HCT116 (cell line): ENCODE results near the gene TOP1. TPM values are rescaled to one million over a fixed set of nuclear protein-coding genes. Genes with fewer than 3 reads are reported as not detected.

Source experiments
- ATAC-seq: fragments of 200-7000 bp; cut with Tn5 transposase; 2 replicates; pipeline ENCODE4 v1.9.1; 2020; ENCODE audit warnings: mild to moderate bottlenecking, moderate library complexity
- BruUV-seq: library from RNA; stranded (reverse); fragments of 400-500 nt; replicated peaks from 2 replicates; lab custom pipeline; 2021; lab: Mats Ljungman, UMichigan
- CTCF ChIA-PET: fragments of 300-600 bp; sonication (Branson Sonifier 250); formaldehyde crosslinking; loops from one replicate; lab custom pipeline; 2021; ENCODE audit warnings: antibody characterized with exemption; lab: Charles Lee
- POLR2A ChIA-PET: fragments of 300-600, 350-600 bp; sonication (Branson Sonifier 250); formaldehyde crosslinking; loops from one replicate; lab custom pipeline; 2021; ENCODE audit warnings: antibody characterized with exemption; lab: Charles Lee
- RAD21 ChIA-PET, 2 experiments: fragments of 300-600 bp; sonication (Branson Sonifier 250); formaldehyde crosslinking; loops; one replicate each; lab custom pipeline; 2023; ENCODE audit warnings: low total read pairs in 2 of 2; ENCODE audit not compliant: uncharacterized antibody in 2 of 2, unreplicated experiment in 2 of 2, low non-redundant PET in 1 of 2; lab: Charles Lee
- DNase-seq: peaks from one replicate; pipeline ENCODE4 v3.0.0-alpha.2; 2010; ENCODE audit warnings: low read depth, low spot score
- H2AFZ ChIP-seq: fragments of 200-600 bp; shearing (Covaris generic), sonication (generic); 2 replicates; pipeline ENCODE4 v1.6.1; 2017; ENCODE audit warnings: low read depth, mixed run types, mixed read lengths, antibody characterized with exemption, low read length; ENCODE audit not compliant: poor library complexity, severe bottlenecking
- H3K27ac ChIP-seq: 2 replicates; pipeline ENCODE4 v1.5.1; 2012; ENCODE audit warnings: low read depth, low read length
- H3K27me3 ChIP-seq: fragments of 200-600 bp; sonication (generic); 2 replicates; pipeline ENCODE4 v1.6.1; 2016; ENCODE audit warnings: mixed run types, low read length, mixed read lengths; ENCODE audit not compliant: insufficient read depth
- H3K36me3 ChIP-seq, 2 experiments: fragments of 200-500 bp in 1 of 2; fragments of 200-600 bp in 1 of 2; sonication (Bioruptor generic) in 1 of 2; sonication (generic) in 1 of 2; 2 replicates each; pipeline versions ENCODE4 v1.5.1 to v1.6.1; 2014 to 2016; ENCODE audit warnings: low read length in 2 of 2, inconsistent platforms in 1 of 2, mixed read lengths in 1 of 2, mixed run types in 1 of 2; ENCODE audit not compliant: insufficient read depth in 2 of 2, control insufficient read depth in 1 of 2
- H3K4me1 ChIP-seq, 2 experiments: fragments of 200-600 bp in 1 of 2; sonication (generic) in 1 of 2; 2 replicates each; pipeline versions ENCODE4 v1.5.1 to v1.6.1; 2012 to 2017; ENCODE audit warnings: low read length in 2 of 2, inconsistent platforms in 1 of 2, mild to moderate bottlenecking in 1 of 2, mixed read lengths in 1 of 2, mixed run types in 1 of 2, moderate library complexity in 1 of 2; ENCODE audit not compliant: insufficient read depth in 2 of 2, control insufficient read depth in 1 of 2
- H3K4me2 ChIP-seq: fragments of 200-600 bp; sonication (generic); 2 replicates; pipeline ENCODE4 v1.6.1; 2017; ENCODE audit warnings: mixed run types, low read length, mixed read lengths
- H3K4me3 ChIP-seq, 2 experiments: fragments of 200-600 bp in 1 of 2; sonication (generic) in 1 of 2; replicated peaks in 1 of 2; 2 replicates each; pipeline ENCODE4 v1.5.1; 2011 to 2016; ENCODE audit warnings: low read length in 2 of 2, control low read depth in 1 of 2, low read depth in 1 of 2, mild to moderate bottlenecking in 1 of 2, mixed read lengths in 1 of 2, mixed run types in 1 of 2
- H3K79me2 ChIP-seq: fragments of 200-600 bp; sonication (generic); 2 replicates; pipeline ENCODE4 v1.6.1; 2017; ENCODE audit warnings: mild to moderate bottlenecking, mixed run types, low read length, moderate library complexity, mixed read lengths; ENCODE audit not compliant: insufficient read depth
- H3K9ac ChIP-seq: fragments of 200-600 bp; sonication (generic); 2 replicates; pipeline ENCODE4 v1.6.1; 2016; ENCODE audit warnings: low read length, mixed read lengths
- H3K9me2 ChIP-seq: fragments of 200-600 bp; sonication (generic), shearing (Covaris generic); 2 replicates; pipeline ENCODE4 v1.6.1; 2017; ENCODE audit warnings: mixed run types, mild to moderate bottlenecking, moderate library complexity; ENCODE audit not compliant: insufficient read depth
- H3K9me3 ChIP-seq, 2 experiments: fragments of 200-500 bp in 1 of 2; fragments of 200-600 bp in 1 of 2; sonication (Bioruptor generic) in 1 of 2; sonication (generic) in 1 of 2; 2 replicates each; pipeline ENCODE4 v1.6.1; 2014 to 2017; ENCODE audit warnings: low read length in 2 of 2, mixed read lengths in 2 of 2, inconsistent platforms in 1 of 2, low read depth in 1 of 2, mild to moderate bottlenecking in 1 of 2, mixed run types in 1 of 2, moderate library complexity in 1 of 2; ENCODE audit not compliant: control insufficient read depth in 1 of 2, insufficient read depth in 1 of 2
- H4K20me1 ChIP-seq: fragments of 200-600 bp; sonication (generic), shearing (Covaris generic); 2 replicates; pipeline ENCODE4 v1.6.1; 2017; ENCODE audit warnings: mixed run types, mild to moderate bottlenecking, moderate library complexity; ENCODE audit not compliant: insufficient read depth
- CBX3 ChIP-seq: IDR thresholded peaks from 2 replicates; pipeline ENCODE4 v1.6.1; 2012; ENCODE audit warnings: low read depth
- CEBPB ChIP-seq: IDR thresholded peaks from 2 replicates; pipeline ENCODE4 v1.6.1; 2012; ENCODE audit warnings: low read depth
- CTCF ChIP-seq, 3 experiments: fragments of 200-600 bp in 1 of 3; sonication (generic) in 1 of 3; IDR thresholded peaks in 2 of 3; conservative IDR thresholded peaks in 1 of 3; 2 replicates each; pipeline ENCODE4 v1.5.1; 2012 to 2017; ENCODE audit warnings: low read depth in 2 of 3, low read length in 2 of 3, antibody characterized with exemption in 1 of 3, borderline replicate concordance in 1 of 3, control low read depth in 1 of 3, mild to moderate bottlenecking in 1 of 3, mixed read lengths in 1 of 3, mixed run types in 1 of 3, moderate library complexity in 1 of 3; ENCODE audit not compliant: insufficient read depth in 1 of 3
- ELF1 ChIP-seq: IDR thresholded peaks from 2 replicates; pipeline ENCODE4 v1.6.1; 2012; ENCODE audit warnings: low read depth, borderline replicate concordance
- EZH2phosphoT487 ChIP-seq: fragments of 200-600 bp; IDR thresholded peaks from 2 replicates; pipeline ENCODE4 v1.6.1; 2018; ENCODE audit warnings: antibody characterized with exemption, borderline replicate concordance
- FOSL1 ChIP-seq: IDR thresholded peaks from 2 replicates; pipeline ENCODE4 v1.6.1; 2012; ENCODE audit warnings: low read depth
- JUND ChIP-seq: IDR thresholded peaks from 2 replicates; pipeline ENCODE4 v1.6.1; 2012
- MAX ChIP-seq: IDR thresholded peaks from 2 replicates; pipeline ENCODE4 v1.6.1; 2012
- POLR2A ChIP-seq: IDR thresholded peaks from 2 replicates; pipeline ENCODE4 v1.7.0; 2011; ENCODE audit warnings: borderline replicate concordance; ENCODE audit not compliant: insufficient read depth, insufficient read length; ENCODE audit errors: extremely low read depth
- POLR2AphosphoS5 ChIP-seq: IDR thresholded peaks from 2 replicates; pipeline ENCODE4 v1.6.1; 2011; ENCODE audit warnings: mild to moderate bottlenecking, low read depth, low read length, moderate library complexity
- RAD21 ChIP-seq: IDR thresholded peaks from 2 replicates; pipeline ENCODE4 v1.6.1; 2012; ENCODE audit warnings: low read depth, mild to moderate bottlenecking
- SP1 ChIP-seq: IDR thresholded peaks from 2 replicates; pipeline ENCODE4 v1.6.1; 2012; ENCODE audit warnings: low read depth
- SRF ChIP-seq: IDR thresholded peaks from 2 replicates; pipeline ENCODE4 v1.6.1; 2012; ENCODE audit warnings: low read depth
- YY1 ChIP-seq: IDR thresholded peaks from 2 replicates; pipeline ENCODE4 v1.6.1; 2011; ENCODE audit warnings: low read length, low read depth, moderate library complexity, mild to moderate bottlenecking; ENCODE audit not compliant: insufficient replicate concordance; ENCODE audit errors: extremely low read depth
- intact Hi-C: fragments of 100-400 bp; cut with micrococcal nuclease; formaldehyde crosslinking; loops from 2 replicates; pipeline ENCODE4 v1.10.0; 2022
- total RNA-seq: library from RNA; stranded (reverse); gene quantifications from one replicate; pipeline ENCODE4 v1.2.1, GENCODE V29; 2021; ENCODE audit not compliant: unreplicated experiment

The TOP1 gene
- total RNA-seq, 1 experiment from 2014 or later = 190 TPM

GRCh38 chr20:41094353-41095055, 65.9 kb downstream of the TOP1 start:
- ATAC-seq (no peak), DNase-seq (no peak)
- Histone ChIP-seq H4K20me1 (peaks cover 17% of the 10 kb centered on the region; the same call in 1 of the 2 replicates), H3K27me3 (no peaks in the 10 kb centered on the region), H3K4me2 (no peak overlapping the region), H3K9ac (no peak overlapping the region), H3K9me3 (no peaks in the 10 kb centered on the region), H3K36me3 (peaks cover 58% of the 10 kb centered on the region in 2 experiments), H3K79me2 (peaks cover 52% of the 10 kb centered on the region), H2AFZ (no peak overlapping the region), H3K27ac (peak overlapping the region; percentile 25; the same call in 1 of the 2 replicates), H3K4me3 (no peak overlapping the region), H3K4me1 (no peaks in the 10 kb centered on the region), H3K9me2 (no peaks in the 10 kb centered on the region)
- TF ChIP-seq POLR2AphosphoS5 (peak; percentile 24; the same call in 1 of the 2 replicates), SP1 (no peak), YY1 (no peak)
- RAD21 ChIA-PET = interaction anchor here (0.7 to 1.6 kb wide), 3 partner anchors 104 to 106 kb away, joined by 3 to 8 read pairs (median 3); no protein-coding TSS in a partner anchor
- CTCF ChIA-PET = interaction anchor here (0.8 to 3.0 kb wide), 8 partner anchors 8 to 131 kb away, joined by 3 to 59 read pairs (median 4); no protein-coding TSS in a partner anchor
- intact Hi-C loops = loop anchor here (1.0 kb wide), 2 partner anchors 104 to 126 kb away; no protein-coding TSS in a partner anchor
- POLR2A ChIA-PET = interaction anchor here (1.0 to 1.3 kb wide), 2 partner anchors 104 to 131 kb away, joined by 3 read pairs; no protein-coding TSS in a partner anchor
- no TSS peak for BruUV-seq

- Histone ChIP-seq H2AFZ (no peak overlapping the region), H3K4me1 (no peaks in the 10 kb centered on the region), H3K9ac (no peak overlapping the region), H3K4me3 (no peak overlapping the region), H3K27ac (no peak overlapping the region; the same call in 1 of the 2 replicates), H4K20me1 (peaks cover 17% of the 10 kb centered on the region; the same call in 1 of the 2 replicates), H3K27me3 (no peaks in the 10 kb centered on the region), H3K36me3 (peaks cover 65 to 66% of the 10 kb centered on the region in 2 experiments), H3K9me2 (no peaks in the 10 kb centered on the region), H3K79me2 (peaks cover 45% of the 10 kb centered on the region), H3K4me2 (no peak overlapping the region)
- BruUV-seq = no TSS peak
- ChIA-PET RAD21 (interaction anchor here (0.7 to 1.6 kb wide), 5 partner anchors 7 to 107 kb away, joined by 3 to 8 read pairs (median 3); no protein-coding TSS in a partner anchor), POLR2A (interaction anchor here (0.7 to 1.3 kb wide), 2 partner anchors 105 to 132 kb away, joined by 3 read pairs; no protein-coding TSS in a partner anchor), CTCF (interaction anchor here (0.8 to 3.0 kb wide), 9 partner anchors 9 to 132 kb away, joined by 3 to 59 read pairs (median 4); no protein-coding TSS in a partner anchor)
- intact Hi-C loops = loop anchor here (1.0 kb wide), 2 partner anchors 105 to 127 kb away; no protein-coding TSS in a partner anchor
- ATAC-seq = peak; percentile 82
- peak; percentile 18 for DNase-seq
- TF ChIP-seq FOSL1 = no peak
- TF ChIP-seq POLR2A = no peak
- no peak for TF ChIP-seq ELF1
- no peak for TF ChIP-seq MAX
- TF ChIP-seq SRF = no peak
- peak; percentile 52 for TF ChIP-seq YY1
- TF ChIP-seq RAD21 = peak; percentile 78
- TF ChIP-seq JUND = no peak
- no peak for TF ChIP-seq EZH2phosphoT487
- TF ChIP-seq CBX3 = no peak
- peak; percentile 73 to 91 (median 85) for TF ChIP-seq CTCF (IDR thresholded peaks at IDR 0.05 in 2 of 3, conservative IDR thresholded peaks at IDR 0.05 in 1 of 3; ENCODE audit: borderline replicate concordance in 1 of 3, insufficient read depth in 1 of 3, low read depth in 2 of 3, low read length in 2 of 3)
- TF ChIP-seq CEBPB = no peak
- TF ChIP-seq, all 23 proteins: peak for 3
- no peaks in the 10 kb centered on the region for H3K9me3 ChIP-seq
Observed at GRCh38 chr20:41095110-41095969, 66.7 kb downstream of the TOP1 start.
